Left ventricle myocardium inferior (tissue), 1 donor: Measurements from ENCODE around the gene PCSK6. TPM values are rescaled to one million over a fixed set of nuclear protein-coding genes. Genes with fewer than 3 reads are reported as not detected.

Experiments used
- DNase-seq: peaks from one replicate; pipeline ENCODE4 v3.0.0-alpha.2; 2020
- H3K27ac ChIP-seq: fragments of 200-600 bp; replicated peaks from 2 replicates; pipeline ENCODE4 v1.8.0; 2021
- H3K27me3 ChIP-seq: fragments of 200-600 bp; 2 replicates; pipeline ENCODE4 v1.8.0; 2021; ENCODE audit warnings: low read depth
- H3K36me3 ChIP-seq: fragments of 200-600 bp; 2 replicates; pipeline ENCODE4 v1.8.0; 2021
- H3K4me1 ChIP-seq: fragments of 200-600 bp; 2 replicates; pipeline ENCODE4 v1.8.0; 2021
- H3K4me3 ChIP-seq: fragments of 200-600 bp; 2 replicates; pipeline ENCODE4 v1.8.0; 2021; ENCODE audit warnings: mild to moderate bottlenecking, moderate library complexity
- H3K9me3 ChIP-seq: fragments of 200-600 bp; replicated peaks from 2 replicates; pipeline ENCODE4 v1.8.0; 2021
- CTCF ChIP-seq: fragments of 200-600 bp; IDR thresholded peaks from 2 replicates; pipeline ENCODE4 v1.8.0; 2021; ENCODE audit warnings: antibody characterized with exemption, mild to moderate bottlenecking, borderline replicate concordance
- intact Hi-C: fragments of 100-400 bp; cut with micrococcal nuclease; formaldehyde crosslinking; loops from one replicate; pipeline ENCODE4 v1.11.0; 2022
- total RNA-seq: library from RNA; stranded (reverse); fragmentation: NEBNext Ultra II Directional; extraction: Animal tissue kit (Norgen Biotek cat#: 25700); gene quantifications from one replicate; pipeline ENCODE4 v1.2.1, GENCODE V29; 2021
- donor health status: DM: no; HTN: yes; CAD: no; lungs with severe emphysema.

Gene PCSK6
- total RNA-seq, 1 donor from 2014 or later = 28.6 TPM

- no peak for TF ChIP-seq CTCF
- Histone ChIP-seq H3K27me3 (no peaks in the 10 kb centered on the region), H3K4me3 (no peak overlapping the region), H3K27ac (no peak overlapping the region), H3K4me1 (no peaks in the 10 kb centered on the region), H3K9me3 (no peaks in the 10 kb centered on the region), H3K36me3 (peaks cover 62% of the 10 kb centered on the region)
- no peak for DNase-seq
- intact Hi-C loops = no loop called here
These were observed 99.4 kb downstream of the PCSK6 start for GRCh38 chr15:101390060-101390459.

DNA sequence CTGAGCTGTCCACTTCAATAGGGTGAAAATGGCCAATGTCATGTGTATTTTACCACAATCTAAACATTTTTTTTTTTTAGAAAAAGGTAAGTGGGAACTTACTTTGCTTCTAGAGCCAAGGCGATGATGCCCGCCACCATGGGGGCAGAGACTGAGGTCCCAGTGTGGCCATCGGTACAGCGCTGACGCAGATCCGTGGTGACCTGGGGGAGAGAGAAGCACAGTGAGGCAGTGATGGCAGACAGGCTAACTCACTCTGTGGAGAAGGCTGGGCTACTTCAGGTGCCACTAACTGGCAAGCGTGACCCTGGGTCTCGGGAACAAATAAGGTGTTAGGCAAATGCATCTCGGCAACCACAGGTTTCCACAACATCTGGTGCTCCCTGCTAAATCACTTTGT is 100.1 kb downstream of the PCSK6 start:
- DNase-seq = no peak
- H3K36me3 ChIP-seq = peaks cover 63% of the 10 kb centered on the region
- intact Hi-C loops = no loop called here

DNA sequence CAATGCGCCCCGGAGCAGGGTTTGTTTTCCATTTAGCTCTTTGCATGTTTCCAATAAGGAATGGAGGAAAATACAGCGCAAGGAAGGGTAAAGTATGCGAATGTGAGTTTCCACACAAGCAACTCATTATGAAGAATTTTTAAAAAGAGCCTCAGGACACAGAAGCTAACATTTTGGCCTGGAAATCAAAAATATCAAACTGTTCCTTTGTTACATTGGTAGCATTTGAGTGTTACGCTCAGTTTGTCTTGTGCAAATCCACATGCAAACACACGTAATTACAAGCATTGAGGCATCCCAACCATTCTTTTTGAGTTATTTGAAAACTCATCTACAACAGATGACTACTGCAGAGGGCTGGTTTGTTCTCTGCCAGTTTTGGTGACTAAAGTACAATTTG is 101.5 kb downstream of the PCSK6 start:
- intact Hi-C loops = no loop called here
- no peaks in the 10 kb centered on the region for H3K27me3 ChIP-seq
- H3K36me3 ChIP-seq = peaks cover 64% of the 10 kb centered on the region
- H3K9me3 ChIP-seq = no peaks in the 10 kb centered on the region
- no peak overlapping the region for H3K4me3 ChIP-seq
- DNase-seq = no peak
- no peak for TF ChIP-seq CTCF
- no peaks in the 10 kb centered on the region for H3K4me1 ChIP-seq
- no peak overlapping the region for H3K27ac ChIP-seq

More for the DNA sequence above, 100.1 kb downstream of the PCSK6 start:
- no peaks in the 10 kb centered on the region for H3K4me1 ChIP-seq
- no peak overlapping the region for H3K27ac ChIP-seq
- H3K4me3 ChIP-seq = no peak overlapping the region
- TF ChIP-seq CTCF = no peak
- no peaks in the 10 kb centered on the region for H3K9me3 ChIP-seq
- no peaks in the 10 kb centered on the region for H3K27me3 ChIP-seq

GRCh38 chr15:101387574-101387973 is 101.9 kb downstream of the PCSK6 start:
- no peak for DNase-seq
- H3K4me1 ChIP-seq = no peaks in the 10 kb centered on the region
- H3K27me3 ChIP-seq = no peaks in the 10 kb centered on the region
- no peak overlapping the region for H3K4me3 ChIP-seq
- intact Hi-C loops = no loop called here
- TF ChIP-seq CTCF = no peak
- H3K36me3 ChIP-seq = peaks cover 60% of the 10 kb centered on the region
- no peaks in the 10 kb centered on the region for H3K9me3 ChIP-seq
- no peak overlapping the region for H3K27ac ChIP-seq

- no peak overlapping the region for H3K4me3 ChIP-seq
- peaks cover 57% of the 10 kb centered on the region for H3K36me3 ChIP-seq
- H3K9me3 ChIP-seq = no peaks in the 10 kb centered on the region
- no peaks in the 10 kb centered on the region for H3K4me1 ChIP-seq
- H3K27ac ChIP-seq = no peak overlapping the region
- TF ChIP-seq CTCF = no peak
- H3K27me3 ChIP-seq = no peaks in the 10 kb centered on the region
- intact Hi-C loops = no loop called here
- DNase-seq = no peak
These were observed 102.5 kb downstream of the PCSK6 start for GRCh38 chr15:101386967-101387366.

GRCh38 chr15:101386006-101386405 is 103.5 kb downstream of the PCSK6 start:
- TF ChIP-seq CTCF = no peak
- no peak overlapping the region for H3K4me3 ChIP-seq
- H3K36me3 ChIP-seq = peaks cover 55% of the 10 kb centered on the region
- no peaks in the 10 kb centered on the region for H3K27me3 ChIP-seq
- no peak for DNase-seq
- no peak overlapping the region for H3K27ac ChIP-seq
- intact Hi-C loops = no loop called here
- no peaks in the 10 kb centered on the region for H3K4me1 ChIP-seq
- no peaks in the 10 kb centered on the region for H3K9me3 ChIP-seq
